ENCODE measurements around the gene GDF9. TPM values are rescaled to one million over a fixed set of nuclear protein-coding genes. Genes with fewer than 3 reads are reported as not detected.

Gene GDF9
- total RNA-seq, 1 experiment from 2014 or later = 0.59 TPM

DNA sequence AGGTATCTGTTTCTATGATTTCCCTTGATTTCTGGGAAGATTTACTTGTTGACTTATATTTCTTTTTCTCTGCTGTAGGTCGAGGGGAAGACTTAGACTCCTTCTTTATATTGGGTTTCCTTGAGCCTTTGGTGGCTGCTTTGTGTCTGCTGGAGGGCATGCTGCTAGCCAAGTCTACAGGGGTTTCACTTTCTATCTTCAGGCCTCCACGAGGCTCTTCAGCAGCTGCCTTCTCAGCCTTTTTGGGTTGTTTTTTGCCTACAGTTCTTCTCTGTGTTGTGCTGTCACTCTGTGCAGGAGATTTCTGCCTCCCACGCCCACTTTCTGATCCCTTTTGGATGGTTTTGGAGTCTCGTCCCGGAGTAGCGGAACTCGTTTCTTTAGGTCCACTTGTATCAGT lies 30.4 kb upstream of the GDF9 start:
- Mint-ChIP-seq H3K9me3 (ENCODE audit: unreplicated experiment) (no peaks in the 10 kb centered on the region), H3K4me1 (ENCODE audit: low read depth, unreplicated experiment) (no peaks in the 10 kb centered on the region), H3K4me3 (ENCODE audit: unreplicated experiment) (no peak overlapping the region), H3K27ac (ENCODE audit: unreplicated experiment) (no peak overlapping the region), H3K27me3 (ENCODE audit: insufficient read depth, unreplicated experiment) (no peaks in the 10 kb centered on the region), H3K36me3 (ENCODE audit: insufficient read depth, unreplicated experiment) (peaks cover 79% of the 10 kb centered on the region)
- H3K9me3 ChIP-seq = no peaks in the 10 kb centered on the region
- H3K36me3 ChIP-seq (ENCODE audit: control insufficient read depth, insufficient read depth, low read length) = 0 out of 2 replicates have a peak, but pooled peaks cover 1% of the 10 kb centered on the region
- ChIA-PET CTCF (no interaction called here), POLR2A (no interaction called here)
- no peaks in the 10 kb centered on the region for H3K4me1 ChIP-seq
- H3K27me3 ChIP-seq (replicated peaks; ENCODE audit: control insufficient read depth, insufficient read depth, low read length) = no peaks in the 10 kb centered on the region
- H3K4me3 ChIP-seq (ENCODE audit: low read depth, low read length) = no peak overlapping the region
- intact Hi-C loops (cut with micrococcal nuclease; ENCODE audit: unreplicated experiment) = no loop called here
- no peak for DNase-seq
- BruUV-seq (replicated peaks) = TSS peak; percentile 36
- TF ChIP-seq CTCF (IDR thresholded peaks at IDR 0.05; ENCODE audit: insufficient read depth in 1 of 2, low read depth in 1 of 2, low read length in 1 of 2, severe bottlenecking in 1 of 2, unreplicated experiment in 1 of 2) = no peak

DNA sequence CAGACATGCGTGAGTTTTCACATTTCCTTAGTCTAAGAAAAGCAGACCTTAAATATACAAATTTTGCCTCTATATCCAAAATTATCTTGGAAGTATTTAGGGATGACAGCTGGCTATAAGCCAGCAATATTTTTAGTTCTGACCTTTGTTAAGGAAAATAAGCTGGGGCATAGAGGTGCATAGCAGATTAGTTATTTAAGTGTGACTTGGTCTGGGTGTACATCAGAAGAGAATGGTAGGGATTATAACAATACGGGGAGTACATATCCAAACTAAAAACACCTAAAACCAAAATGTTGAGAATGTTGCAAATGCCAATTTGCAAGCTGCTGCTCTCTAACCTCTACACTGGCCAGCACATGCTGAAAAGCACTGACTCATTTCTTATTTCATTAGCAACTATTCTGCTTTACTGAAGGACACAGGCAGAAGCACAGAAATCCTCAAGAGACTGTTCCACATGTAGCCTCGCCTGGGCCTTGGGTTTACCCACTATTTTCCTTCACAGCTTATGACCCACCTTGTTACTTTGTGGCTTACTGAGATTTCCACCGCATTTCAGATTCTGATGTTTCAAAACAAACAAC lies 29.5 kb upstream of the GDF9 start:
- Histone ChIP-seq H3K36me3 (ENCODE audit: control insufficient read depth, insufficient read depth, low read length) (0 out of 2 replicates have a peak, but pooled peaks cover 1% of the 10 kb centered on the region), H3K4me1 (no peaks in the 10 kb centered on the region), H3K4me3 (ENCODE audit: low read depth, low read length) (no peak overlapping the region), H3K27me3 (replicated peaks; ENCODE audit: control insufficient read depth, insufficient read depth, low read length) (no peaks in the 10 kb centered on the region), H3K9me3 (no peaks in the 10 kb centered on the region)
- H3K9me3 Mint-ChIP-seq (ENCODE audit: unreplicated experiment) = no peaks in the 10 kb centered on the region
- intact Hi-C loops (cut with micrococcal nuclease; ENCODE audit: unreplicated experiment) = no loop called here
- no peaks in the 10 kb centered on the region for H3K4me1 Mint-ChIP-seq (ENCODE audit: low read depth, unreplicated experiment)
- POLR2A ChIA-PET = no interaction called here
- peaks cover 78% of the 10 kb centered on the region for H3K36me3 Mint-ChIP-seq (ENCODE audit: insufficient read depth, unreplicated experiment)
- TF ChIP-seq CTCF (IDR thresholded peaks at IDR 0.05; ENCODE audit: insufficient read depth in 1 of 2, low read depth in 1 of 2, low read length in 1 of 2, severe bottlenecking in 1 of 2, unreplicated experiment in 1 of 2) = no peak
- no peak overlapping the region for H3K4me3 Mint-ChIP-seq (ENCODE audit: unreplicated experiment)
- no peaks in the 10 kb centered on the region for H3K27me3 Mint-ChIP-seq (ENCODE audit: insufficient read depth, unreplicated experiment)
- H3K27ac Mint-ChIP-seq (ENCODE audit: unreplicated experiment) = no peak overlapping the region
- CTCF ChIA-PET = no interaction called here
- no TSS peak for BruUV-seq (replicated peaks)
- DNase-seq = no peak

GRCh38 chr5:132890817-132891216 lies 24.5 kb upstream of the GDF9 start:
- BruUV-seq (replicated peaks) = no TSS peak
- no peak overlapping the region for H3K4me3 Mint-ChIP-seq (ENCODE audit: unreplicated experiment)
- CTCF ChIA-PET = interaction anchor here (0.5 kb wide), 1 partner anchor 22 kb away, joined by 5 read pairs; no protein-coding TSS in a partner anchor

More at GRCh38 chr5:132890817-132891216, 24.5 kb upstream of the GDF9 start:
- Histone ChIP-seq H3K9me3 (no peaks in the 10 kb centered on the region), H3K27me3 (replicated peaks; ENCODE audit: control insufficient read depth, insufficient read depth, low read length) (no peaks in the 10 kb centered on the region), H3K36me3 (ENCODE audit: control insufficient read depth, insufficient read depth, low read length) (0 out of 2 replicates have a peak, but pooled peaks cover 1% of the 10 kb centered on the region), H3K4me3 (ENCODE audit: low read depth, low read length) (no peak overlapping the region), H3K4me1 (no peaks in the 10 kb centered on the region; the same call in 1 of the 2 replicates)
- H3K4me1 Mint-ChIP-seq (ENCODE audit: low read depth, unreplicated experiment) = peaks cover 14% of the 10 kb centered on the region
- H3K9me3 Mint-ChIP-seq (ENCODE audit: unreplicated experiment) = no peaks in the 10 kb centered on the region
- no peak for TF ChIP-seq CTCF (IDR thresholded peaks at IDR 0.05; ENCODE audit: insufficient read depth in 1 of 2, low read depth in 1 of 2, low read length in 1 of 2, severe bottlenecking in 1 of 2, unreplicated experiment in 1 of 2)
- POLR2A ChIA-PET = no interaction called here
- H3K27me3 Mint-ChIP-seq (ENCODE audit: insufficient read depth, unreplicated experiment) = no peaks in the 10 kb centered on the region
- intact Hi-C loops (cut with micrococcal nuclease; ENCODE audit: unreplicated experiment) = no loop called here
- no peak overlapping the region for H3K27ac Mint-ChIP-seq (ENCODE audit: unreplicated experiment)
- H3K36me3 Mint-ChIP-seq (ENCODE audit: insufficient read depth, unreplicated experiment) = peaks cover 83% of the 10 kb centered on the region
- DNase-seq = no peak

Measured in Caco-2 (cell line).